GM19452 (cell line): Measurements from ENCODE around the gene NIP7.

Experiments used
- ATAC-seq: cut with Tn5 transposase; IDR thresholded peaks from one replicate; pipeline ENCODE4 v1.9.1; 2021; ENCODE audit not compliant: unreplicated experiment

The NIP7 gene

DNA sequence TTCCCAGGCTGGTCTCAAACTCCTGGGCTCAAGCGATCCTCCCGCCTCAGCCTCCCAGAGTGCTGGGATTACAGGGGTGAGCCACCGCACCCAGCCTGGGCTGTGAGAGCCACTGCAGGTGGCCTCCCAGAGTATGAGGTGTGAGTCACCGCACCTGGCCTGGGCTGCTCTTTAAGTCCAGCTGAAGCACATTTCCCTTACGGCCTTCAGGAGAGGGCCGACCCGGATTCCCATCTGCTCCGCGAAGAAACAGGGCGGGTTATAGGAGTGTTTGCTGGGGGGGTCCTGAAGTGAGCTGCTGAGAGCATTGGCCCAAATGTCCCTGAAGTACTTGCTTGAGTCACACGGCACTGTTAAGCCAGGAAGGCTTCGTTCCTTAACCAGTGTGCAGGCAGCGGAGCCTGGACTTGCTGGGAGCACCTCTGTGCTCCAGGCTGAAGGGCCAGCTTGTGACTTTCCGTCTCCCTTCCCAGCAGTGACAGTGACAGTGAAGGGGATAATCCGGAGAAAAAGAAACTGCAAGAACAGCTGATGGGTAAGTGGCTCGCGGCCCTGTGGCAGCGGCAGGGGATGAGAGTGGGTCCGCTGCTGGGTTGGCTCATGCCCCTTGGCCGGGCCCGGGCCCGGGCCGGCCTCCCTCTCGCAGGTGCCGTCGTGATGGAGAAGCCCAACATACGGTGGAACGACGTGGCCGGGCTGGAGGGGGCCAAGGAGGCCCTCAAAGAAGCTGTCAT, 21.2 kb upstream of the NIP7 start:
- no peak for ATAC-seq

DNA sequence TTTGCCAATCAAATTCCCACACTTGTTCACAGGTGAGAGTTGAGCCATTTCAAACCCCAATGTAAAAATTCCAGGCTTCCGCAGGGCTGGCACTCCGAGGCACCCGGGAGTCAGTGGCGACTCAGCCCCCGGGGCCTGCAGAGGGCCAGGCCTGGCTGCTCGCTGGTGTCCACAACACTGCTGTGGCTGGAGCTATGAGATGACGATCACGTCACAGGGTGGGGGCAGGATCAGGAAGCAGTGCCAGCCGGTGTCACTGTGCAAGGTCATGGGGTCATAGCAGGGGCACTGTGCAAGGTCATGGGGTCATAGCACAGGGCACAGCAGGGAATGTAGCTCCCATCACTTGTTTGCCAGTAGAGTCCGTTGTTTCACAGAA, 20.7 kb upstream of the NIP7 start:
- ATAC-seq: no peak

DNA sequence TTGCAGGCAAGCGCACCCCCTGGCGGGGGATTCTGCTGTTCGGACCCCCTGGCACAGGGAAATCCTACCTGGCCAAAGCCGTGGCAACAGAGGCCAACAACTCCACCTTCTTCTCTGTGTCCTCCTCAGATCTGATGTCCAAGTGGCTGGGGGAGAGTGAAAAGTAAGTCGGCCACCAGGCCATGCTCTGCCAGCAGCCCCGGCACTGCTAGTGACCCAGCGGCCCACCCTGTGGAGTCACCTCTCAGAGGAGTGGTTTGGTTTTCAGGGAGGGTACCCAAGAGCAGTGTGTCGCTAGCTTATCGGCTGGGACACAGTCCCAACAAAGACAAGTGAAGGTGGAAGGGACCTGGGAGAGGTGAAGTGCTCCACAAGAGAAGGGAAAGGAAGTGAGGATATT, 20.2 kb upstream of the NIP7 start:
- ATAC-seq: no peak

DNA sequence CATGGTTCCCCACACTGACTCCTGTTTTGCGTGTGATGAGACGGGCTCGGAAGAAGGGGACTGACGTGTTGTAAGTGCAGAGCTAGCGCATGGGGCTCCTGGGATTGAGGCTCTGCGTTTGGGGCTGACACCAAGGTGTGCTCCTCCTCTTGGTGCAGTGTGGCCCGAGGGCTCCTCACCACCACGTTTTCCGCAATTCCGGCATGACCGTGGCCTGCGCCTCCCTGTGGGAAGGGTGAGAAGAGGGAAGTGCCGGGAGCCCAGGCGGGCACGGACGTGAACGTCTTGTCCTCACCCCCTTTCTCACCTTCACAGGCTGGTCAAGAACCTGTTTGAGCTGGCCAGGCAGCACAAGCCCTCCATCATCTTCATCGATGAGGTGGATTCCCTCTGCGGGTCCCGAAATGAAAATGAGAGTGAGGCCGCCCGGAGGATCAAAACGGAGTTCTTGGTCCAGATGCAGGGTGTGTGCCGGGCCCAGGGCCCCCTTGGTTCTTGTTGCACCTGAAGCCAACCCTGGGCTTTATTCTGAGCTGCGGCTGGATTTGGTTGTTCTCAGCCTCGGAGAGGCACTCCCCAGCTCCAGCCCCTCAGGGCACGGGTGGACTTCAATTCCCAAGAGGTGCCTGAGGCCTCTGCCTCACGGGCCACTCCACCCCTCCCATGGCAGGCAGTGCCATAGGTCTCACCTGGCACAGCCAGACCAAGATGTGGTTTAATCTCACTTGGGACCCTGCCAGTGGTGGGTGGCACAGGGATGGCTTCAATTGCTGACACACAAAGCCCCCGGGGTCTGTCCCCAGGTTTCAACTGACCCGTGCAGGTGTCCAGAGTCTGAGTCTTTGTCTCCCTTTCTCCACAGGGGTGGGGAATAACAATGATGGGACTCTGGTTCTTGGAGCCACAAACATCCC, 19.5 kb upstream of the NIP7 start:
- no peak for ATAC-seq

DNA sequence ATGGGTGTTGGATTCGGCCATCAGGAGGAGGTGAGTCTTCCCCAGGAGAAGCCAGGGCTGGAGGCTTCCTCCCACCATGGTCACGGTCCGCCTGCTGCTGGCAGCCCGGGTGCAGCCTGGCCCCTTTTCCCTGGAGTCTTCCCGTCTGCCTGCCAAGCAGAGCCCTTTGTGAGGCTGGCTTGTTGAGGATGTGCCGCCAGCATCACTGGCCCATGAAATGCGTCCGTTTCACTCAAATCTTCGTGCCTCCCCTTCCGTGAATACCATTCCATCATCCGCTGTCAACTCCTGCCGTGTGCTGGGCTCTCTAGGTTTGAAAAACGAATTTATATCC, 18.9 kb upstream of the NIP7 start:
- no peak for ATAC-seq

DNA sequence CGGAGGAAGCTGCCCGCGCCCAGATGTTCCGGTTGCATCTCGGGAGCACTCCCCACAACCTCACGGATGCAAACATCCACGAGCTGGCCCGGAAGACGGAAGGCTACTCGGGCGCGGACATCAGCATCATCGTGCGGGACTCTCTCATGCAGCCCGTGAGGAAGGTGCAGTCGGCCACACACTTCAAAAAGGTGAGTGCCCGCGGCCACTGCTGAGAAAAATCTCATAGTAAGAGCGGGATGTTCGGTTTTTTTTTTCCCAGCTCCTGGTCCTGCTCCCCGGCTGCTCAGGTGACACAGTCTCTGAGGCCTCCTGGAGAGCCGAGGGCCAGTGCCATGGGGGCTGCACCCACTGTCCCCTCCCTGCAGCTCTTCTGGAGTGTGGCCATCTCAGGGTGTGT, 18.5 kb upstream of the NIP7 start:
- no peak for ATAC-seq

DNA sequence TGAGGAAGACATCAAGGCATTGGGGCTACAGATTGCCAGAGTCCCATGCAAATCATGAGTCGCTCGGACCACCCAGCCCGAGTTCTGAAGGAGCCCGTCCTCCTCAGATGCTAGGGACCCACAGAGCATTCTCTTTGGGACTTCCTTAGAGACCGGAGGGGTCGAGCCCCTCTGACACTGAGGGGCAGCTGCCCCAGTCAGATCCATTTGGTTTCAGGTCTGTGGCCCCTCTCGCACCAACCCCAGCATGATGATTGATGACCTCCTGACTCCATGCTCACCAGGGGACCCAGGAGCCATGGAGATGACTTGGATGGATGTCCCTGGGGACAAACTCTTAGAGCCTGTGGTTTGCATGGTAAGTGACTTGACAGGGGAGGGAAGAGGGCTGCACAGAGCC, 17.2 kb upstream of the NIP7 start:
- no peak for ATAC-seq

DNA sequence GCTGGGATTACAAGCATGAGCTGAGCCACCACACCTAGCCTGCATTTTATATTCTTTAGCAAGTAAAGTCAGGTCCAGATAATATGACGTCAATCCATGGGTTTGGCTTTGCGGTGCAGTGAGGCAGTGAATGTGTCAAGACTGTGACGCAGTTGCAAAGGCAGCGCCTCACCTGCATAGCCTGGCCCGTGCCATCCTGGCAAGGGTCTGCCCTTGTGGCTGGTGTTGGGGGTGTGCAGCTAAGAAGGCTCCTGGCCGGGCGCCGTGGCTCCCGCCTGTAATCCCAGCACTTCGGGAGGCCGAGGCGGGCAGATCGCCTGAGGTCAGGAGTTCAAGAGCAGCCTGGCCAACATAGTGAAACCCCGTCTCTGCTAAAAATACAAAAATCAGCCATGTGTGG, 16.2 kb upstream of the NIP7 start:
- ATAC-seq: no peak

DNA sequence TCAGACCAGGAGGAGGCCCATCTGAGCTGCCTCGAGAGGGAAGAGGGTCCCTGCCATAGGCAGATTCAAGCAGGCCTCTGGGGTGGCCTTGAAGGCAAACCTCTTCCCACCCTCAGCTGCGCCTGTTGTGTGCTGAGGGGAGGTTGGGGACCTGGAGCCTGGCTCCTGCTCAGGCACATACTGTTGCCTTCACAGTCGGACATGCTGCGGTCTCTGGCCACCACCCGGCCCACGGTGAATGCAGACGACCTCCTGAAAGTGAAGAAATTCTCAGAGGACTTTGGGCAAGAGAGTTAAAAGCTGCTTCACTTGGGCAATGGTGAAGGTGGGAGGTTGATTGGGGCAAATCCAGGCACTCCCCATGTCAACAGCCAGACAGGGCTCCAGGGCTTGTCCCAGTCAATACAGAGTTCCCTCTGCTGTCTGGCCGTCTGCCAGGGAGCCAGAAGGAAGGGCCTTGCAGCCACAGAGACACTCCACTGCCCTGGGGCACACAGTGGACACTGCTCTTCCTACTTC, 15.5 kb upstream of the NIP7 start:
- no peak for ATAC-seq

DNA sequence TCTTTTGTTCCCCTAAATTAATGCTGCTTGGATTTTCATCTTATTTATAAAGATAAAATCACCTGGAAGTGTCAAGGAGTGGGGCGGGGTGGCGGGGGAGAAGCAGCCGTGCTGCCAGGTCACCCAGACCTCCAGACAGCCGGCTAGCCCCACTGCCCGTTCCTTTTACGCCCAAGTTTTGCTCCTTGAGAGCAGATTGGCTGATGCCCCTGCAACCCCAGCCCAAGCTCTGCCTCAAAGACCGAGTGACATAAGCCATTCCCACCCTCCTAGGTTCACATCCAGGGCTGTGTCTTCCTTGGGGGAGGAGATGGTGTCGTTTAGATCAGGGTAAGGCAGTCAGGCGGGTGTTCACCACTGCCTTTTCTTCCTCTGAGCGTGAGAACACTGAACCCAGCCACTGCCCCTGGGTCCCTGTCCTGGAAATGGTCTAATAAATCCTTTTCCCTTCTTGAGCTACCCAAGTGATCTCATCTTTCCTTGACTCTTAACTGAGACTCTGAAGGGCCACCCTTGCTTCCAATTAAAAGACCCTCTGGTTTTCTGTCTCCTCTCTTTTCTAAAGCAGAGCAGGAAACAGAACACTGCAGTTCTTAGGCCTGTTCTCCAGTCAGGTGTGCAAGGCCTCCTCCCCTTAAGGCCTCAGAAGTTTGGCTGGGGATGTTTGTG, 14.9 kb upstream of the NIP7 start:
- ATAC-seq: no peak

DNA sequence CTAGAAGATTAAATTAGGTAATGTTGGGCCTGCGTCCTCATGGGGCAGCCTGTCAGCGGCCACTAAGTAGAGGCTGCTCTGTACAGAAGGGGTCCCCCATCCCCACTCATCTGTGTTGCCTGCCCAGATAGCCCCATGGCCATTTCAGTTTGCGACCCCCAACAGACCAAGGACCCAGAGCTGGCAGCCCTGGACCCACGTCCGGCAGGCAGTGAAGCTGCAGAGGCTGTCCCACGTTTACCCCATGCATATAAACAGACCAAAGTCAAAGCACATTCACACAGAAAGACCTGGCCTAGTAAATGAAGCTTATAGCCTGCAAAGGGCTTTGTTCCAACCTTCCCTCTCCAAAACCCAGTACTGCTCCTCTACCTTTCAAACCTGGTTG, 13.8 kb upstream of the NIP7 start:
- ATAC-seq: no peak

DNA sequence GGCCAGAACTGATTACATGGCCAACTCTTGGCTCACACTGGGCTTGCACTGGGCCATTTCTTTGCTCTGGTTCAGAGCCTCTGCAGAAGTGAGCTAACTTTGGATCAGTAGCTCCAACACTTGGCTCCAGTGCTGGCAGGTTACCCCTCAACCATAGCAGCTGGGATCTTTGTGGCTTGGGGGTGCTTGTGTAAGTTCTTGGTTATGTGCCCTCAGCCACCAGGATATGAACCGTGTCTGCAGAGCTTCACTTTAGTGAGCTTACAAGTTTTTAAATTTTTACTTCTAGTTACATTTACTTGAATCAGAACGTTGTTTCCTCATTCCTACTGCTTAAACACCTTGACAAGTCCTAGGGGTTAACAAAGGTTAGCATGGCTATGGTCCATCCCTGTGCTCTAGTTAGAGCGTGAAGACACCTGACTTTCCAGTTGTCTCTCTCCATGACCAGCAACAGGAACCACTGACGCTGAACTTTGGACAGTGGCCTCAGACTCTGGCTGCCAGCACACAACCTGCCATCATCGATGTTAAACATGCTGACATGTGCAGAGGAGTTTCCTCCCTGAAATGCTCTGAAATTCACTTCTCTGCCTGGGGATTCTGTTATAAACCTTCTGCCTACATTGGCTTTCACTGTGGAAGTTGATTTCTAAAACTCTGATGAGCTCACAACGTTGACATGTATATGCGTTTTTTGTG, 13.2 kb upstream of the NIP7 start:
- ATAC-seq: no peak

DNA sequence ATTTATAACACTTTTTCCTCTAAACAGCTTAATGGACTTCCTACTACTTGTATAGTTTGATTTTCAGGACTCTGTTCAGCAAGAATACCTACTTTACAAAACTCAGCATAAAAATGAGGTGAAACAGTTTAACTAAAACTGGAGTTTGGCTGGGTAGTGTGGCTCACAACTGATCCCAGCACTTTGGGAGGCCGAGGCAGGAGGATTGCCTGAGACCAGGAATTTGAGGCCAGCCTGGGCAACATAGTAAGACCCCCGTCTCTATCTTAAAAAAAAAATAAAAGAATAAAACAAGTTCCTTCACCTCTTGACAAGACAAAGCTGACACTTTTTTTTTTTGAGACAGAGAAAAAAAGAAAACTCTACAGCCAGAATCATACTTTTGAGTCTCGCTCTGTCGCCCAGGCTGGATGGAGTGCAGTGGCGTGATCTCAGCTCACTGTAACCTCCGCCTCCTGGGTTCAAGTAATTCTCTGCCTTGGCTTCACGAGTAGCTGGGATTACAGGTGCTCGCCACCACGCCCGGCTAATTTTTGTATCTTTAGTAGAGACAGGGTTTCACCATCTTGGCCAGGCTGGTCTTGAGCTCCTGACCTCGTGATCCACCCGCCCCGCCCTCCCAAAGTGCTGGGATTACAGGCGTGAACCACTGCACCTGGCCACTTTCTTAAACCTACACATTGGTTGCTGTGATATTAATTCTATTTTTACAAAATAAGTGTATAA, 11.8 kb upstream of the NIP7 start:
- no peak for ATAC-seq

DNA sequence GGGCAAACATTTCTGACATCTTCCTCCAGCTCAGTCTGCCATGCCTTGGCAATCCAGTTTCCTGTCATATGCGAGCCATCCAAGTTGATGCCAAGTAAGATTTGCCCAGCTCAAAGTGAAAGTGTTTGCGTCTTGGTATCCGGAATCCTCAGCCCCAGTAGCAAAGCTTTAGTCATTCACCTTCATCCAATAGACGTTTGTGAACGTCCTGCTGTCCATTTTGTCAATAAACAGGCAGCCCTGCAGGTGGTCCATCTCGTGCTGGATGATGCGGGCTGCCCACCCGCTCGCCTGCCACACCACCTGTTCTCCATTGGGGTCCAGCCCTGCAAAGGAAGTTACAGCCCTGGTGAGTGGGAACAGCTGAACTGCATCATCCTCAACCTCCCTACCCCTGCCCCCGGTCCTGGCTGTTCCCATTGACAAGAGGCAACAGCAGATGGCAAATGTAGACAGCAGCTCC, 10.7 kb upstream of the NIP7 start:
- ATAC-seq: no peak

DNA sequence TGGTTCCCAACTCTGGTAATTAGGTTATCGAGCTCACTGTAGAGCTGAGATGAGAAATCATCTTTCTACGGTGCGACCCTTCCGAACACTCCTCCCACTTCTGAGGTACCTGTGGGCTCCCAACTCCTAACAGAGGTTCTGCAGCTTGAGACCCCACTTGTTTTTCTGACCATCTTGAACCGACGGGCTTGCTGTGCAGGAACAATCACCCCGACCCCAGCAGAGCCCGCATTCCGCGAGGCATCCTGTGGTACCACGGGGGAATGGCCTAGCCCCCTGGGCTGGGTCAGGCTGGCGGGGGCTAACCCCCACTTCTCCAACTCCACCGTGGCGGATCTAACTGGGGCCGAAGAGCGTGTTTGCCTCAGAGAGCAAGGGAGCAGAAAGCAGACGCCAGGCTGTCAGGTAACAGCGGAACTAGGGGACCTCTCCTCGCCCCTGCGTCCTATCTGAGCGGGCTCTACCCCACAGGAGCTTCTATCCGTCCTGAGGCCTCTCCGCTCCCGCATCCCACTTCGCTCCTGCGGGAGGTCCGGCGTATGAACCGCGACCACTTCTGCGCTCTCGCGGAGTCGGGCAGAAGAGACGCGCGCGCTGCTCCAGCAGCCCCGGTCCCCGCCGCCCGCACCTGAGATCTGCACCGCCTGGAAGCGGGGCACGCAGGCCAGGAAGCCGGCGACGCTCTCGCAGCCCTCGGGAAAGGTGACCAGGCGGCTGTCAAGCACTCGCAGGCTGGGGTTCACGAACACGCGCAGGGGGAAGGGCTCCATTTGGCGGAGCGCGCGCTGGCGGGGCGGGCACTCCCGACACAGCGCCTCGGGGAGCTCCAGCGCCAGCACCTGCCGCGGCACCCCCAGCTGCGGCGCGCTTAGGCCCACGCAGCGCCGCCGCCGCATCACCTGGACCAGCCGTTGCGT, 9.9 kb upstream of the NIP7 start:
- peak; percentile 26 for ATAC-seq

DNA sequence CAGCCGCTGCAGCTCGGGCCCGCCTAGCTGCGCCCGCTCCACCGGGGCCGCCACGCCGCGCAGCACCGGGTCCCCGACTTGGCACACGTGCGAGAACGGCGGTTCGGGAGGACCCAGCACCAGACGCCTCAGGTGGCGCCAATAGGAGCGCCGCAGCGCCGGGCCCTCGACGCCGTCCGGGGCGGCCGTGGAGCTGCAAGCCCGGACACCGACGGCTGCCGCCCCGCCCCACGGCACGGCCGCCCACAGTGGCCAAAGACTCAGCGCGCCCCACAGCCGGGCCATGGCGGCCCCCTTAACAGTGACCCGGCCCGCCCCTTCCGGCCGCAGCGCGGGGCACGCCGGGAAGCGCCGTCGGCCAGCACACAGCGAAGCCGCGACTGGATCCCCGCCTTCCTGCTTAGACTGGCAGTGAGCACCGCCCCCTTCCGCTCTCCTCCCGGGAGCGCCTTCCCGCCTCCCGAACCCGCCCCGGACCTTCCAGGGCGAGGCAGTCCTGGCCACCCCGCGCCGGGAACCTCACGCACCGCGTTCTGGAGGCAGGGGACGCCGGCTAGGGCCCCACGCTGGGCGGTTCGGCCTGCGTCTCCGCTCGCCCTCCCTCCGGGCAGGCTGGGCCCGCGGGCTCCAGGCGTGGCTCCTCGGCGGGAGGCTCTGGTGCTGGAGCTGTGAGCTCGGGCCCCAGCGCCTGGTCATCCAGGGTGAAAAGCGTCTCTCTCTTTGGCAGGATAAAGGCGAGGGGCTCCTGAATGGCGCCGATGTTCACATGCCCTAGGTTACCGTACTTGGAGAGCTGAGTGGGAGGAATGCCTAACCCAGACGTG, 9.1 kb upstream of the NIP7 start, which contains the start of gene PDF:
PDF (minus strand) TSS at position 303 of the 824 bp plus-strand sequence; CDS start at position 285, 18 bp downstream.
- ATAC-seq: peak; percentile 92

DNA sequence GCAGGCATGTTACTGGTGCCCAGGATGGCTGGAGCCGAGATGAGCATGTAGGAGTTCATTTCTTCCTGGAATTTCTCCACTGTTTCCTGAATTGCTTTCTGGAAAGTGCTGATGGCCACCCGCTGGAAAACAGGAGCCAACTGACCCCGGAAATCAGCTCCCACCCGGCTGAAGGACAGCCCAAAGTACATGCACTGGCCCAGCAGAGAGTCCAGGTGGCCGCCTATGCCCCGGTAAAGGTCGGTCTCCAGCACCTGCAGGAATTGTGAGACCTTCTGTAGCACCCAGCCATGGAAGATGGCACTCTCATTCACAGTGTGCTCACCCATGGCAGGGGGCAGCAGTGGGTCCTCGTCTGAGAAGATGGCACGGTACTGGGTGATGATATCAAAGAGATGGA, 4.9 kb upstream of the NIP7 start:
- ATAC-seq: no peak

DNA sequence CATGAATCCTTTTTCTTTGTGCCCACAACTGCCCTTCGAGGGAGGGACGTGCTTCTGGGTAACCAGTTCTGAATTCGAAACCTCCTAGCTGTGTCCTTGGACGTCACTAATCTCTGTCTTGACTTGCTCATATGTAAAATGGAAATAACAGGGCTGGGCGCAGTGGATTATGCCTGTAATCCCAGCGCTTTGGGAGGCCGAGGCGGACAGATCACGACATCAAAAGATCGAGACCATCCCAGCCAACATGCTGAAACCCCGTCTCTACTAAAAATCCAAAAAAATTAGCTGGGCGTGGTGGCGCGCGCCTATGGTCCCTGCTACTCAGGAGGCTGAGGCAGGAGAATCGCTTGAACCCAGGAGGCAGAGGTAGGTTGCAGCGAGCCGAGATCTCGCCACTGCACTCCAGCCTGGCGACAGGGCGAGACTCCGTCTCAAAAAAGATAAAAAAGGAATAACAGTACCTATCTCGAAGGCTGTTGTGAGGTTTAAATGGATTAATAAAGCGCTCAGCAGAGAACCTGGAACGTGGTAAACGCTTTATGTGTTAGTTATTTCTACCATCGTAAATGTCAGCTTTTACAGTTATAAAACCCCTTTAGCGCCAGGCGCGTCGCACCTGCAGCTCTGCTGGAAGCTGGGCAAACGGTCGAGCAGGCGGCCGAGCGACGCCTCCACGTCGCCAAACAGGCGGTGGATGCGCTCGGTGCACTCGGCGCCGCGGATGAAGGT, 849 bp upstream of the NIP7 start:
- no peak for ATAC-seq
